ENCODE measurements around the gene ZSWIM1. TPM values are rescaled to one million over a fixed set of nuclear protein-coding genes. Genes with fewer than 3 reads are reported as not detected.

The ZSWIM1 gene
- total and polyA plus RNA-seq, 2 of the 13 experiments (the other 11 are each of a cell fraction or from before 2014, with no cell fraction given), result 9.5 to 11.7 TPM

GRCh38 chr20:45925821-45926506 lies 44.9 kb downstream of the ZSWIM1 start (continued):
- TF ChIP-seq ZNF616 (CRISPR knock-in tag; IDR thresholded peaks at IDR 0.05; ENCODE audit: low read depth) (no peak), MAFK (conservative IDR thresholded peaks at IDR 0.05 in 1 of 2, IDR thresholded peaks at IDR 0.05 in 1 of 2; ENCODE audit: low read length in 2 of 2) (0 out of 4 replicates have a peak, but pooled peaks of 1 of the 2 experiments have one; percentile 17), GFI1 (CRISPR knock-in tag; IDR thresholded peaks at IDR 0.05; ENCODE audit: borderline replicate concordance) (peak; percentile 17; the same call in 1 of the 2 replicates), LCORL (IDR thresholded peaks at IDR 0.05) (no peak), LCORL (CRISPR knock-in tag; IDR thresholded peaks at IDR 0.05) (peak; percentile 54; the same call in 1 of the 2 replicates), ZSCAN25 (CRISPR knock-in tag; IDR thresholded peaks at IDR 0.05) (peak; percentile 44), HDAC1 (CRISPR knock-in tag; IDR thresholded peaks at IDR 0.05) (peak; percentile 61; the same call in 1 of the 2 replicates), ZBTB26 (CRISPR knock-in tag; IDR thresholded peaks at IDR 0.05; ENCODE audit: borderline replicate concordance) (peak; percentile 11; the same call in 1 of the 2 replicates), HHEX (CRISPR knock-in tag; IDR thresholded peaks at IDR 0.05) (peak; percentile 55), ZNF407 (CRISPR knock-in tag; IDR thresholded peaks at IDR 0.05; ENCODE audit: not compliant biosample characterization) (peak; percentile 51), HIVEP1 (CRISPR knock-in tag; IDR thresholded peaks at IDR 0.05) (peak; percentile 37; the same call in 1 of the 2 replicates), PITX1 (CRISPR knock-in tag; IDR thresholded peaks at IDR 0.05) (peak; percentile 78; the same call in 1 of the 2 replicates), ARID5B (CRISPR knock-in tag; IDR thresholded peaks at IDR 0.05) (peak; percentile 39; the same call in 1 of the 2 replicates), SOX13 (IDR thresholded peaks at IDR 0.05) (no peak), SOX13 (CRISPR knock-in tag; conservative IDR thresholded peaks at IDR 0.05 in 1 of 2, IDR thresholded peaks at IDR 0.05 in 1 of 2) (peak in 1 of 2 experiments; percentile 24; a peak in 2 of 4 replicates)
